Globus pallidus (tissue), 1 donor: ENCODE results near the gene ARID5B.
"Not testable (repeated sequence)": the region's sequence is repeated elsewhere in the genome, so short reads cannot be mapped to it uniquely, and the experiment has no call there.

Source experiments
- DNase-seq: peaks from one replicate; pipeline ENCODE4 v3.0.0-alpha.2; 2015; ENCODE audit warnings: low spot score

Gene ARID5B

DNA sequence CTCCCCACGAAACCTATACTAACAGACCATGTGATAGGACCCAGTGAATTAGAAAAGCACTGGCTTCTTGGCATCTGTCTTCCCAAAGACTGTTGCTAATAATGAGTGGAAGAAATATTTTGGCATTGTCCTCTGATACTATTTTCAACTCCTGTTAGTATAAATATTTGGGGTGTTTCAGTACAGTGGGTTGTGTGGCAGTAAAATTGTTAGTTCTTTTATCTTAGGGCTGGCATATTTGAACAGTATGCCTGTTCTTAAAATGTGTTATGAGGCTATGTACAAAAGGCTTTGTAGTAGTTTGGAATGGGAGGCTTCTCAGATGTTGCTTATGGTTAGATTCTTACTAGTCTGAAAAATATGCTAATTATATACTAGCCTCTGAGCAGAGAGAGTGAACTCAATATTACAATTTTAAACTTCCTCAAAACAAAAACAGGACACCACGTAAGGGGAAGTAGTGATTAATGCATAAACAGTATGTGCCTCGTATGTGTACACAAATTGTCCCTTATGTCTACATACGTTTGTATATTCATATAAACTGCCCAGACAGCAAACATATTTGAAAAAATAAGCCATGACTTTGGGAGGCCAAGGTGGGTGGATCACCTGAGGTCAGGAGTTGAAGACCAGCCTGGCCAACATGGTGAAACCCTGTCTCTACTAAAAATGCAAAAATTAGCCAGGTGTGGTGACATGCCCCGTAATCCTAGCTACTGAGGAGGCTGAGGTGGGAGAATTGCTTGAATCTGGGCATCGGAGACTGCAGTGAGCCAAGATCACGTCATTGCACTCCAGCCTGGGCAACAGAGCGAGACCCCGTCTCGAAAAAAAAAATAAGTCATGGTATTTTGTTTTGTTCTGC is 115.4 kb downstream of the ARID5B start:
- no peak for DNase-seq

DNA sequence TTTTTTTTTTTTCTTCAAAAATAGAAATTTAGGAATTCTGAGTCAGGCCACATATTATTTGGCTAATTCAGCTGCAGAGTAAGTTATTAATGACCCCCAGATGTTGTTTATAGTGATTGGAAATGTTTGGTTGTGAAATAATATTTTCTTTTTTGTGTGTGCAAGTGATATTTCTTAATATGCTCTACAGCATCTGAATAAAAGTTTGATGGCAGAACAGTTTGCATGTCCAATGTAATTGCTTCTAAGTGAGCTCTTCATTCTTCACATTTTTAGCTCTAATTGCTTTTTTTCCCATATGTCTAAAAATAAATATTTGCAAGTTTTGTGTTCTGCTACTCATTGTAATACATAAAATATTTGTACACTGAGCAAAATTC is 116.0 kb downstream of the ARID5B start:
- DNase-seq = no peak

DNA sequence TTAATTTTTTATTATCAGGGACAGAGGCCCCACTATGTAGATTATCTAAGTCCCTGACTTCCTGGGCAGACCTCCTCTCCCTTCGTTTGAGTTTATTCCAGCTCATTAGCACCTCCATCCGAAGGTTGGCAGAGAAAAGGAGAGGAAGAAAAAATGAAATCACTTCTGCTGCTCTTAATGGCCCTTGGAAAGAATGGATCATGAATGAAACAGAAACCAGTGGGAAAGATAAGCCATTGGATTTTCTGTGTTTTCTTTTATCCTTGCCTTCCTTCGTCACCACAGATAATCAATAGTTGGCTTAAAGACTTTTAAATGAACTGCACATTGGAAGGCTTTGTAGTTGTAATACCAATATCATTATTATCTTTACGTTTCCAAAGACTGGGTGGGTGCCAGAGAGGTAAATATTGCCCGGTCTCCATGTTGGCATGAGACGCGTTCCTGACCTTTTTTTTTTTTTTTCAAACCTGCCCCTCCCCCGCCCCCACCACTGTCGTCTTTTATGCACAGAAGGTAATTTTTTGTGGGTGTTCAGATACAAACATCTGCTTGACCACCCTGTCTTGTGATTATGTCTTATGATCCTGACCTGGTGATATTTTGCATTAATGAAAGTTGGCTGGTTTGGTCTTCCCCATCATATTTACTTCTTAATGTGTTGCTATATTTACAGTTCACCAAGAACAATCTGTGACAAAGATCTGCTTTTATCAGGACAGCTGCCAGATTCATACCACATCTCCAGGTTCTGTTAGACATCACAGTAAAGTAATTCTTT is 116.8 kb downstream of the ARID5B start:
- DNase-seq = no peak

DNA sequence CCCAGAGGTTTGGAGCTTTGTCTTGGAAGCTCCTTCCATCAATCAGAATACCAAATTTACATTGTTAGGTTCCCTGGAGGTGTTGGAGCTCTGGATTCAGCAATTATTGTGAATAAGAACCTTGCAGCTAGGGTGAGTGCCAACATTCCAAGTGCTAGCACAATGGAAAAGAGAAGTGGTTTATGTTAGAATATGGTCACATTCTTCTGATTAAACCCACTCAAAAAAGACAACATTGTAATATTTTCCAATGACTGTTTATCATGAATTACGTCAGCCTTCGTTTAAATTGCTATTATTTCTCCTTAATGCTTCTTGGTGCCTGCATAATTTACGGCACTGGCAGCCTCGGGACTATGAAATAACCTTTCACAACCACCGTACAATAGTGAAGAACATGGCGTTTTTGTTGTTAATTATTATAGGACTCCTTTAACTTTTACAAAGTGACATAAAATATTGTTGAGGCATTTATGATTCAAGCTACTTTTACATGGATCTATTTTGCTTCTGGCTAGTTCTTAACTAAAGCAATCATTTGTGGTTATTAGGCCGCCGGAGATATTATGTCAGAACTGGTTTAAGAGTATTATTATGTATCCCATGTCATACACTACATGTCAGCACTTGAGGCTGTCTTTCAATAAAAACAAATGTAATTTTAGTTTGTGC is 117.7 kb downstream of the ARID5B start:
- DNase-seq = no peak

DNA sequence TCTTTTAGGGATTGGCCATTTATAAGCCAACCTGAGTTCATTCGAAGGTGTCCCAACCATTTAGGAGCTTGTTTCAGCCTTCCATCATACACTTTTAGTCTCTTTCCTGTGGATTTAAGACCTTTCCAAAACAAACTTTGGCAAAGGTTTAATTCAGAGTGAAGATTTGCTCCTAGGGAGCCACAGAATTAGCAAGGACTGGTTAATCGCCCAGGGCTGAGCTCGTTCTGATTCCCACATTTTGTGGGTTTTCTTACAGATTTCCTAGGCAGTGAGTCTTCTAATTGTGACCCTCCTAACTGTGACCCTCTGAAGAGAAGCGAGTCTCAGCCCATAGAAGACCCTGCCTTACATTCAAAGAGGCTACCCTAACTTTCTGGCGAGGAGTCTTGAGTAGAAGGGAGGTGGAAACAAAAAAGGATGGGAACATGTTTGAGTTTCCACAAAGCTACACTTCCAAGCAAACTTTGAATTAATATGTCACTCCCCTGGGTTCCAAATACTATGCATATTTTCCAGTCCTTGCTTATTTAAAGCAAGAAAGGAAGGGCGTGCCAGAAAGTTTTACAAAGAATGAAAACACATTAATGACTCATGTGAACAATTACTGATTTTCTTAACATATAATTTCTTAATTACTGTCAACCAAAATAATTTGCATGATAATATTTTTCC is 118.3 kb downstream of the ARID5B start:
- DNase-seq = no peak

DNA sequence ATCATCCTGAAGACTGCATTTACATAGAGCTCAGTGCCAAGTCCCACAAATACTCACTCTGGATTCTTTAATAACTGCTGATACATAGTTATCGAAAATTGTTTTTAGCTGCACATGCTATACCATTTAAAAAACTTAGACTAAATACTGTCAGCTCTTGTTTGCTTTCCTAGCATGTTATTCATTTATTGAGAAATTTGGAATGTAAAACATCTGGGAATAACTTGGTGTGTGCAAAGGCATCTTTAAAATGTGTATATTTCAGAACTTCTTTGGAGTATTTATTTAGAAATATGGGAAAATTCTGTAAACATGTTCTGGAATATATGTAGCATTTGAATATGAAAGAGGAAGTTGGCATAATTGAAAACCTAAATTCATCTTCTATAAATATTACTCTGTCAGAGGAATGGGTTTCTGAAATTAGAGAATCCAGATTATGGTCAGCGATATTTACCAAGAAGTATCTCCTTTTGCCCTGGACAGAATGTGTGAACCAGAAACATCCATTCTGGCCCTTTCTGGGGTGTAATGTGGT is 119.7 kb downstream of the ARID5B start:
- no peak for DNase-seq

DNA sequence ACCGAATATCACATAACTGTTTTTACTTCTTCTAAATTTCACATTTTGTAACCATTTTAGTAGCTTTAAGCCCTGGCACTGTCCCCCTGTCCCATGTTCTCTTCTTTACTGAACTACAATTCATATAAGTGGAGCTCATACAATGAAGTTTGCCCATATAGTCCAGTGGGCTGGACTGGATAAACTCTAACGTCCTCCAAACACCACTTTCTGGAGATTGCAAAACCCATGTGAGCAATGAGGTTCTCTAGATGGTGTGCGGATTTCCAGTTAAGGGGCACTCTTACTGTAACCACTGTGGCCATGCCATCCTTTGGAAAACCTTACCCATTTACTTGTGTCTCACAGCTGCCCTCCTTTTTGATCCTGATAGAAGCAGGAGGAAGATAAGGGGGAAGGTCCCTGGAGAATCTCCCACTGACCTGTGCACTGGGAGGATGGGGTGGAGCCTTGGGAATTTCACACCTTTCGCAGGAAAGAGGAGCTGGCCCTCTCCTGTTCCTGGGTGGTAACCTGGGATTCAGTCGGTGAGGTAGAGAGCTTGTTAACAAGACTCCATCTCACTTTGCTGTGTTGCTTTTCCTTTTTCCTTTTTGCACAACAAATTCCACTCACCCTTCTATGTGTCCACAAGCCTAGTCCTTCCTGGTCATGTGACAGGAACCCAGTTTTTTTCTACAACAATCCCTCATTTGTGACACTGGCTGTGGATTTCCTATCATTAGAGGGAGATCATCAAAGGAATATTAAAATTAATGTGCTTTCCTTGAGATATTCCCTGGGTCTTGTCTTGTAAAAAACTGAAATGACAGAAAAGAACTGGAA is 120.7 kb downstream of the ARID5B start:
- DNase-seq = no peak

DNA sequence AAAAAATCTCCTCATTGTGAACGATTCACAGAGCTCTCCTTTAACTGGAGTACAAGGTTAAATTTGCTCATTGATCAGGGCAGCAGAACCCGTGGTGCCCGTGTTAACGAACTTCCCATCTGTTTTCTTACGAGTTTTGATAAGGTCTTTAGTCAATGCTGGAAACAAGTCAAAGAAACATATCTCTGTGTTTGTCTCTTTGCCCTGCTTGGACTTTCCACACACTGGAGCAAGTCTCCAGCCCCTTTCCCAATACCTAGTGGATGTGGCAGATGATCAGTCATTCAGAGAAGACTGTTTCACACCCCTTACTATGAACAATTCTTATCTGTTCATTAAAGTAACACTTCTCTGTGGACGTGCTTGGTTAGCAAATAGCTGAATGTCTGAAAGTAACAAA is 121.3 kb downstream of the ARID5B start:
- DNase-seq = no peak

DNA sequence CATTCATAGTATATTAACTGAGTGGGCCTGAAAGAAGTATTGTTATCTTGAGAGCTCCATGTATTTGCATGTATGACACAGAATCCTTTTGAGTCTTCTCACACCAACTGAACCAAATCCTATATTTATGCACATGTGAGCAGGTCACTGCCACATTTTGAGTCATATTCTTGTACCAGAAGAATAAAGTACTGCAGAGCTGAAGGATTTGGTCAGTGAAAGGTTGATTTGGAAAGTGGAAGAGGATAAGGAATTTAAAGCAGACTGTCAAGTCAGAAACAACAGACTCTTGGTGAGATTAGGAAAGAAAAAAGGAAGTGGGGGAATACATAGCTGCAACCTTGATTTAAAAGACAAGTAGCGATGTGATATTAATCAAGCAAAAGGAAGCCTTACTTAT is 121.8 kb downstream of the ARID5B start:
- no peak for DNase-seq

DNA sequence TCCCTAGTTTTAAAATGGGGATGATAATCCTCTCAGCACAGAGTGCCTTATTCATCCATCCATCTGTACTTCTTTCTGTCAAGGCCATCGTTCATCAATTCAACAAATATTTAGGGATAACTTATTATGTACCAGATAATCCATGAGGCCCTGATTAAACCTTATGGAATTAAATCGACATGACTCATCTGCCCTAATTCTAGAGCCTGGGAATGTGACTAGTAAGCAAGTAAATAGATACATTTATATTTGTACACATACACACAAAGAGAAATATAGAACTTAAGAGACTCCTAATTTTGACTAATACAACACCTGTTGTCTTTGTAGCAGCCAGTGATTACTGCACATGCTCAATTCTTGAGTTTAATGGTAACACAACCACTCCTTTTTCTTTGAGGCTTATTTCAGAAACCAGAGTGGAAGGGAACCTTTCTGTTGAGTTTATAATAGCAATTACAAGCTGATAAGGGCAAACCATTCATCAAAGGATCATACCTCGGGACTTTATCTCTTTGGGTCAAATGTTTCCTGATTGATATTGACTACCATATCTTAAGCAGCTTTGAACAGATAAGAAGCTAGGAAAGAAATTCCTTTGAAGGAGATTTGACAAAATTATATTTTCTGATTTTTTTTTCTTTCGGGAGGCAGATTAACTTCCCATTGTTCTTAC is 122.7 kb downstream of the ARID5B start:
- no peak for DNase-seq

DNA sequence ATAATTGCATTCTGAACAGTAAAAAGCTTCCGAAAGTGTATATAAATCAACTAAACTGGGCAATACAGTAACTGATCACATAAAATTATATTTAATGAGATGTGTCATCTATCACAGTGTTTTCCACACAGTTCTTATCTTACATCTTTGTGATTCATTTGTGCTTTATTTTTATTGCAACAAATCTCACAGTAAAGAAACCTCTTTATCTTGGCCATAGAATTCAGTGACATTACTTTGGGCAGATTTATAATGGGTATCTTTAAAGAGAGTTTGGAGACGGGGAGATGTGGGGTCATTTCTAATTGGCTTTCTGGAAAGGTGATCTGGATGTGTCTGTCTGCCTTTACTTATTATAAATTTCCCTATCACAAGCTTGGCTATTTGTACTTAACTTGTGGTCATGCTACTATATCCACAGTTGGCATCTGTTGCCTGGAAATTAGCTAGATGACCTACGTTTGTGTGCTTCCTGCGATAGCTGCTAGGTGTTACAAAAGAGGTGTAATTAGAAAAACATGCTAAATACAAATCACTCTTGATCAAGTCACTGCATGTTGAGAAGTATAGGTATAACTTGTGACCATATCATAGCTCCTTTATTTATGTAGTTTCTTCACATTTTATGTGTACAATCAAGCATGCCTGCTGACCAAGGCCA is 123.8 kb downstream of the ARID5B start:
- DNase-seq = no peak

DNA sequence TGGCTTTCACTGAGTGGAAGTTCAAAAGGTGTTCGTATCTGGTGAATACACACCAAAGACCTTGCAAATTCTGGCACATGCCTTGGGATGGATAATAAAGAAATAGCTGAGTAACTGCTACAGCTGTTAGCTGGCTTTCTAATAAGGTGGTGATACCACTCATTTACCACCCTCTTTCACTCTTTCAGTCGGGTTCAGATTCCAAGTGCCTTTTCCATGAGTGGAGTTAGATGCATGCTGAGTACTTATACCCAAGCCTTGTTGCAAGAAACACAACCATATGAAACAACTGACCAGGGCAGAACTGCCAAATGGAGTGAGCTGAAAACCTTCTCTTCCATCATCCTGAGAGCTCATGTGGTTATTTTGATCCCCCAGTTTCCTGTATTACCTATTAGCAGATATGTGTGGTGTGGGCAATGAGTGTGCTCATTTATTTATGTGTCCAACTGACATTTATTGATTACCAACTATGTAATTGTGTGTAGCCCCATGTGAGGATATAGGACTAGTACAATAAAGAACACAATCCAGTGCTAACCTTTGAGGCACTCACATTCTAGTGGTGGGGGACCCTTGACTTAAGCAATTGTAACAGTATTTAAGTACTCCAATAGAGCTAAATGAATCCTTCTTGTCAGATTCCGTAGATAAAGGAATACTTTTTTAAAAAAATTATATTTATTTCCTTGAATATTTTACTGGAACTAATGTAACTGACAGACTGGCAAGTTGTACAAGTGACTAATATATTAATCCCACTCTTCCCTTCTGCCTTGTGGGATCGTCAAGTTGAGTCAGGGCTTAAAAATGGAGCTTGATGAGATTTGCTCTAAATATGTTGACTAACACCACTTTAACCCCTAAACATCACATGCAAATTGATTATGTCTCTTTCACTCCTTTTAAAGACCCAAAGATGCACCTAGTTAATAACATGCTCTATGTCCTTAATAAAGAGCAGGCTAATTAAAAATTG is 124.7 kb downstream of the ARID5B start:
- DNase-seq = no peak

DNA sequence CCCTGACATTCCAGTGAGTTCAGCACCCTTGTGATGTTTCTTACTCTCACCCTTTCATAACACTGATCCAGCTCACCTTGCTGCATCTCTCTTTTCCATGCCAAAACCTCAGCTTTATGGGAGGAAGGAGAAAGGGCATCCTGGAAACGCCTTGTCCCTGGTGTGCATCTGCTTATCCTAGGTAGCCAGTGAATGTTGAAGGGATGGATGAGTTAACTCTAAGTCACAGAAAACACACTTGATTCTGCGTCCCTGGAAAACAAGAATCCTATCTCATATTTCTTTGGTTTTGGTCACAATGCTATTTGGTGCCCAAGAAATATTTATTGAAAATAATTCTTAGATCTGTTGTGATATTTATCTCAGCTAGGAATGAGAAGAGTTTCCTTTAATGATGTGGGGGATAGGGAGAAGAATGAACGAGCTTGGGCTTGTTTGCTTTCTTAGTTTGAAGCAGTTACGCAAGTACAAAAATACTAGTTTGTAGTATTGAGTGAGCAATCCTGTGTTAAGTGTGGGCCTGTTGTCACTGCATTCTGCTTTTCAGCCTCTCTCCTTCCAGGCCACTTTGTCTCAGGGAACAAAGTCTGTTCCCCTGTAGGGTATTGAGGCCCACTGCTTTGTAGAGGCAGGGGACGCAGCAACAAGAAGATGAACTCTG is 126.5 kb downstream of the ARID5B start:
- no peak for DNase-seq

DNA sequence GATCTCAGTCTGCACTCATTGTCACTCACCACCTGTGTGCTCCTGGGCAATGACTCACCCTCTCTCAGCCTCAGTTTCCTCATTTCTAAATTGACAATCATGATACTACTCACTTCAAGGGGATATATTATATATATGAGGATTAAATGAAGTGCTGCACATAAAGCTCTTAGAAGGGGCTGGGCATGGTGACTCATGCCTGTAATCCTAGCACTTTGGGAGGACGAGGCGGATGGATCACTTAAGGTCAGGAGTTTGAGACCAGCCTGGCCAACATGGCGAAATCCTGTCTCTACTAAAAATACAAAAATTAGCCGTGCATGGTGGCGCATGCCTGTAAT is 127.0 kb downstream of the ARID5B start:
- not testable (repeated sequence) for DNase-seq

DNA sequence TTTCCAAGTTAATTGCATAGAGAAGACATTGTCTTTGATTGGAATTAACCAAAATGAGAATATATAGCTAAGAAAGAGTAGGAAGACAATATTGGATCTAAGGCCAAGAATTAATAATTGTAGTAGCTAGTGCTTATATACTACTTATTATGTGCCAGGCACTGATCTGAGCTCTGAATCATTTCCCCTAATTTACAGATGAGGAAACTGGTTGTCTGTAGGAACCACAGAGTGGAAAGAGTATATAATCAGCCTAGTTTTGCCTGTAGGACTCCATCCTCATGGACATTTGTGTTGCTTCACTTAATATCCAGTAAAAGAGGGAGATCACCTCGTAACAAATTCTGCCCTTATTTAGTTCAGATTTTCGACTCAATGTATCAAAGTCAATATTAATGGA is 127.9 kb downstream of the ARID5B start:
- DNase-seq = no peak

DNA sequence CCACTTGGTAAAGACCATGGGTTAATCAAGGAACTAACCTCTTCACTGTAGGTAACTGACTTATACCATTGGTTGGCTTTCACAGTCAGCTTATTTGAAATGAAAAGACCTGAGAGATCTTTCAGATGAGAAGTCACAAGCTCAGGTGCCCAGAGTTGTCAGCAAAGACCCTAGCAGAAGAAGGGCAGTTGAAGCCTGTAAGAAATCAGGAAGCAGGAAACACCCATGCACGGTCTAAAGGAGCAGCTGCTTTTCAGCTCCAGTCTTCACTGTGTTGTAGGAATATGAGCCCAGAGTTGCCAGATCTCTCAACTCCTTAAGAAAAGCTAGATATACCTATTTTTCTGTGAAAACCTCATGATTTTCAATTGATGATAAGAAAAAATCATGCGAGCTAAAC is 130.0 kb downstream of the ARID5B start:
- no peak for DNase-seq

DNA sequence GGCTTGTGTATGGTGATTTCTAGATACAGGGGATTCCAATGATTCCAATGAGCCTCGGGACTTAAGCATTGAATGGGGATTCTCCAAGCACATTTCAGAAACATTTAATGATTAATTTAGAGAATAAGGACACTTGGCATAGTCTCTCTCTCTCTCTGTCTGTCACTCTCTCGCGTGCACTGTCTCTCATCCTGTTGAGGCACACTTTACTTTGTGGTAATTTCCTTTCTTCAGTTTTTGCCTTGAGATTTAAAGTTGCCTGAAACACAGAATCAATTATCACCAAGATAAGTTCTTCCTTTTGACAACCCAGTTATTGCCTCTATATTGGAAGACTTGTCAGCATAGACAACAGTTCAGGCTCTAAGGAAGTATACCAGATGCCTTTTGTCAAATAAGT is 131.6 kb downstream of the ARID5B start:
- no peak for DNase-seq

DNA sequence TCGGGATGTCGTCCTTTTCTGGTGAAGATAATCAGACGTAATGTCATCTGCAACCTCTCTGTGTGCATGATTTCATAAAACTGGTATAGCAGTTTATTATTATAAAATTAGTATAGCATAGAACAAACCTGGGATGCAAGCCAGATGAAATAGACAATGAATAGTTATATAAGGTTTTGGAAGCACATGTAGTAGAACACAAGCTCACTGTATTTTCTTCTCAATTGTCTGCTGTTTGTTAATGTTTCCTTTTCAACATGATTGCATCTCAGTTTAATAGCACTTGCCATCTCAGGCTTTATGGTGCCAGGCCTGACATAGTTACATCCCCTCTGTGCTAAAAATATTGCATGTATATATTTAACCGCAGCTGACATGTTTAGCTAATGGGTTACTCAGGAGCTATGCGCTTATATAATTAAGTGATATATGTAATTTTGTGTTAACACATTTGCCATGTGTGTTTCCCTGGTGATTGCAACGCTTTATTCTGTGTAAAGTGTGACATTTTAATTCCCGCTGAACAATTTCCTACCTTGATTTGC is 132.7 kb downstream of the ARID5B start:
- no peak for DNase-seq
